Camera-type eye (tissue), 1 donor: ENCODE data around the gene FRYL. TPM values are rescaled to one million over a fixed set of nuclear protein-coding genes. Genes with fewer than 3 reads are reported as not detected.

ENCODE experiments used
- total RNA-seq: library from RNA; depleted of rRNA; stranded (reverse); fragments of >200 nt; gene quantifications from one replicate; pipeline ENCODE4 v1.2.3, GENCODE V29; 2014

FRYL gene
- total RNA-seq = 226 TPM

DNA sequence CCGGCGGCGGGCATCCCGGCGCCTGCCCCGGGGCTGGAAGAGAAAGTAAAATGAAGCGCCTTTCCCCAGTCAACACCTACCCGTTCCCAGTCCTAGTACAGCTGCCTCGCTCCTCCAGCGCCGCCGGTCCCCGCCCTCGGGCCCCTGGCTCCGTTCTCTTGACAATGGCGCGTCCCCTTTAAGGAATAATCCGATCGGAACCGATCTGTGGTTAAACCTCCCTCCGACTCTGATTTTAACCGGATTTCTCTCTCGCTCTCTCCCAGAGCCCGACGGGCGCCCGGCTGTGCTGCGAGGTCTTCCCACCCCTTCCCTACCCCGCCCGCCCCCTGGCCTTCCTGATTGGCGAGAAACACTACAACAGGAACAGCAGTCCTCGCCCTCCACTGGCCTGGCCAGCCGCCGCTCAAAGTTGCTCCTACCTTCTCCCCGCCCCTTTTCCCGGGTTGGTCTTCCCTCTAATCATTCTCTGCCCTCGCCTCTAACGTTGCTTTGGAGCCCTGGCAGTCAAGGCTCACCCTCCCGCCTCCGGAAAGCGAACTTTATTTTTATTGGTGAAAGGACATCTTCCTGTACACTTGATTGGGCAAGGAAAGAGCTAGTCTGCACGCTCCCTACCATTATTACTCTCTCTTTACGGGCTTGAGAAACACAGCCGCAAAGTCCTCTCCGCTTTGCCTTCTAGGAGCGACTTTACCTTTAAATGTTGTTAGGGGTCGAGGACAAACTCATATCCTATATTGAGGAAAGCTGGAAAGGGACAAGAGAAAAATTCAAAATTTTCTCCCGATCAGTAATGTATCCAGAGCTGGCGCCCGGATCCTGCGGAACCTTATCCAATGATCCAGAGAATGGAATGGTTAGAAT is at the start of gene FRYL:
FRYL (minus strand) TSS at position 282 of the 867 bp plus-strand sequence. CDS start 145,869 bp downstream, outside the sequence.

DNA sequence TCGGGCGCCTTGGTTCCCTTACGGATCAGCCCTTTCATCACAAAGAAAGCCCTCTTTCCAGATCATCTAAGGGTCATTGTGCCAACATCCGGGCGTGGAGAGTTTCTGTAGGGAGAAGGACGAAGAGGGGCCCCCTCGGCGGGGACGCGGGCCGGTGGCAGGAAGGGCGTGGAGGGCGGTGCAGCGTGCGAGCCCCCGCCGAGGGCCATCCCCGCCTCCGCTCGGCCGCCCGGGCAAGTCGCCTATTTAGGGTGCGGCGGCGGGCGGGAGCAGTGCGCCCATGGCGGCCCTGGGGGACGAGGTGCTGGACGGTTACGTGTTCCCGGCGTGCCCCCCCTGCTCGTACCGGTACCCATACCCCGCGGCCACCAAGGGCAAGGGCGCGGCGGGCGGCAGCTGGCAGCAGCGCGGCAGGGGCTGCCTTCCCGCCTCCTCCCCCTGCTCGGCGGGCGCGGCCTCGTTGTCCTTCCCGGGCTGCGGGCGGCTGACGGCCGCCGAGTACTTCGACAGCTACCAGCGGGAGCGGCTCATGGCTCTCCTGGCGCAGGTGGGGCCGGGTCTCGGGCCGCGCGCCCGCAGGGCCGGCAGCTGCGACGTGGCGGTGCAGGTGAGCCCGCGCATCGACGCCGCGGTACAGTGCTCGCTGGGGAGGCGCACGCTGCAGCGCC is 289.9 kb downstream of the FRYL start, which contains the start of gene ZAR1:
ZAR1 (plus strand) TSS at position 241 of the 668 bp plus-strand sequence; CDS start at position 281, 40 bp downstream.

DNA sequence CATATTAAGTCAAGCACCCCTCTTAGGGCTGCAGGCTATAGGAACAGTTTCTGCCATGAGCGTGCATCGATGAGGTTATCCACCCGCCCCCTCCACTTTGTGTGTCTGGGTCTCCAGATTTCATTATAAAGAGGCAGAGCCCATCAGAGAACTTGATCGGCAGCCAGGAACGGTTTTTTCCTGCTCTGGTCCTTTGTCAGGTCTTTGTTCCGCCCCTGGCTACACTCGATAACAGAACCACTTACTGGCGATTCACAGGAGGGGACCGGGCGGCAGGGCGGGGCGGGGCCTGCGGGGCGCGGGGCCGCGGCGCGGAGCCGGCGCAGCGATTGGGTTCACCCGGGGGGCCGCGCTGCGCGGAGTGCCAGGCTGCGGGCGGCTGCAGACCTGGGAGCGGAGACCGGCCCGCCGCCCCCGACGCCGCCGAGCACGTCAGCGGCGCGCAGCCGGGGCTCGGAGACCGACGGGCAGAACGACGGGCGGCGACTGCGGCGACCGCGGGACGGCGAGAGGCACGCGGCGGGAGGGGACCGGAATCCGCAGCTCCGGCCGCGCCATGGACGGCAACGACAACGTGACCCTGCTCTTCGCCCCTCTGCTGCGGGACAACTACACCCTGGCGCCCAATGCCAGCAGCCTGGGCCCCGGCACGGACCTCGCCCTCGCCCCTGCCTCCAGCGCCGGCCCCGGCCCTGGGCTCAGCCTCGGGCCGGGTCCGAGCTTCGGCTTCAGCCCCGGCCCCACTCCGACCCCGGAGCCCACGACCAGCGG is 296.9 kb downstream of the FRYL start, which contains the start of gene SLC10A4:
SLC10A4 (plus strand) TSS at position 338 of the 771 bp plus-strand sequence; CDS start at position 557, 219 bp downstream.

Other genes starting within 250 kb of the FRYL start
- gene OCIAD1, start 50.8 kb upstream of the FRYL start, total RNA-seq = 170 TPM
- gene OCIAD2, start 126.5 kb upstream of the FRYL start, total RNA-seq = 16.4 TPM
- gene CWH43, start 206.0 kb upstream of the FRYL start, total RNA-seq = 1.4 TPM